Measurements from ENCODE around the gene FOXO3.

Gene FOXO3

GRCh38 chr6:108550256-108550655 lies 10.5 kb upstream of the FOXO3 start:
- no peak for DNase-seq

GRCh38 chr6:108555399-108556052 lies 5.2 kb upstream of the FOXO3 start:
- DNase-seq = no peak

- DNase-seq = no peak
Observed at GRCh38 chr6:108556250-108556649, 4.5 kb upstream of the FOXO3 start.

GRCh38 chr6:108556866-108557493 lies 3.7 kb upstream of the FOXO3 start:
- no peak for DNase-seq

- peak; percentile 93 for DNase-seq
Observed at GRCh38 chr6:108557494-108558371, 3.0 kb upstream of the FOXO3 start.

- DNase-seq = peak; percentile 91
Observed at GRCh38 chr6:108558372-108559096, 2.2 kb upstream of the FOXO3 start.

DNA sequence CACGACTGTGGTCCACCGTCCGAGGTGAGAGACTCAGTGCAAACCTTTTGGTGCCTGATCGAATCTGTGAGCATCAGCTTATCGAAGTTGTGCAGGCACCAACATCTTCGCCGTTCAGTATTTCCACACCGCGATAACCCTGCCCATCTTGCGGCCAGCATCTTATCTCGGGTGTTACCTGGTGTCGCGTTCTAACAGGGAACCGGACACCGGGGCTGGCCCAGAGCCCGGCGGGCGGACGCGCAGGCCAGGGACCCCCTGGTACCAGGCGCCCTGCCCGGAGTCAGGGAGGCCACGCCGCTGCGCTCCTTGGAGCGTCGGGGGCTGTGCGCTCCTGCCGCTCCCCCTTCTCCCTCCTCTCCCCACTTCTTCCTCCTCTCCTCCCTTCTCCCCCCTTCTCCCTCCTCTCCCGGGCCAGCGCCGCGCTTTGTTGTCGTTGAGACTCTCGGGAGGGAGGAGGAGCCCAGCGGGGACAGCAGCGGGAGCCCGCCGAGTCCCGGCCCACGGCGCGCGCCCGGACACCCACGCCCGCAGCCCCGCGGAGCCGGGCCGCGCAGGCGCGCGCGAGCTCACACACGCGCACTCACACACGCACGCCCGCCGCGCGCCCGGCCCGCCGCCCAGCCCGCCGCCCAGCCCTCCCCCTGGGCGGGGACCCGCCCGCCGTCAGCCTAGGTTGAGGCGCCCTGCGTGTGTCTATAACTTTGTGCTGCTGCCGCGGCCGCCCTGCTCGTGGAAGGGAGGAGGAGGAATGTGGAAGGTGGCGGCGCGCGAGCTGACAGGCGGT lies 1.4 kb upstream of the FOXO3 start:
- peak; percentile 94 for DNase-seq

DNA sequence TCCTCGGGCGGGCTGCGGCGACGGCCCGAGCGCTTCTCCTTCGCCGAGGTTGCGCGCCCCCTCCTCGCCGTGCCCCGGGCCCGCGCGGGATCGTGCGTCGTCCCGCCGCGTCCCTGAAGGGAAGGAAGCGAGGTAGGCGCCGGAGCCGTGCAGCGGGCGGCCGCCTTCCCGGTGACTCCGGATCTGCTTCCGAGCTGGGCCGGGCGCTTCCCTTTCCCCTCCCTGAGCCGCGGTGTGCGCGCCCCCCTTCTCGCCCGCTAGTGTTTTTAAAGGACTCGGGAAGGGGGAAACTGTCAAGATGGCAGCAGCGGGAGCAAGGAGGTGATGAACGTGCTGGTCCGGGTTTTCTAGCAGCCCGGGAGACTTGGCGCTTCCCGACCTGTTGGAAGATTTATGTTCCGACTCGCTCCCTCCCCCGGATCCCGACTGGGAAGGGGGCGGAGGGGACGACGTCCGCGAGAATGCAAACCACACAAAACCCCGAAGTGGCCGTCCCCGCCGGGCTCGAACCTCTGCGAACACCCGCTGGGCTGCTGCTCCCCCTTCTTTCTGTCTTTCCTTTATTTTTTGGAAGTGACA lies 744 bp upstream of the FOXO3 start:
- peak; percentile 99 for DNase-seq

DNA sequence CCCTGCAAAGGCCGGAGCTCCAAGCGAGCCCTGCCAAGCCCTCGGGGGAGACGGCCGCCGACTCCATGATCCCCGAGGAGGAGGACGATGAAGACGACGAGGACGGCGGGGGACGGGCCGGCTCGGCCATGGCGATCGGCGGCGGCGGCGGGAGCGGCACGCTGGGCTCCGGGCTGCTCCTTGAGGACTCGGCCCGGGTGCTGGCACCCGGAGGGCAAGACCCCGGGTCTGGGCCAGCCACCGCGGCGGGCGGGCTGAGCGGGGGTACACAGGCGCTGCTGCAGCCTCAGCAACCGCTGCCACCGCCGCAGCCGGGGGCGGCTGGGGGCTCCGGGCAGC lies 561 bp downstream of the FOXO3 start:
- peak; percentile 65 for DNase-seq

DNA sequence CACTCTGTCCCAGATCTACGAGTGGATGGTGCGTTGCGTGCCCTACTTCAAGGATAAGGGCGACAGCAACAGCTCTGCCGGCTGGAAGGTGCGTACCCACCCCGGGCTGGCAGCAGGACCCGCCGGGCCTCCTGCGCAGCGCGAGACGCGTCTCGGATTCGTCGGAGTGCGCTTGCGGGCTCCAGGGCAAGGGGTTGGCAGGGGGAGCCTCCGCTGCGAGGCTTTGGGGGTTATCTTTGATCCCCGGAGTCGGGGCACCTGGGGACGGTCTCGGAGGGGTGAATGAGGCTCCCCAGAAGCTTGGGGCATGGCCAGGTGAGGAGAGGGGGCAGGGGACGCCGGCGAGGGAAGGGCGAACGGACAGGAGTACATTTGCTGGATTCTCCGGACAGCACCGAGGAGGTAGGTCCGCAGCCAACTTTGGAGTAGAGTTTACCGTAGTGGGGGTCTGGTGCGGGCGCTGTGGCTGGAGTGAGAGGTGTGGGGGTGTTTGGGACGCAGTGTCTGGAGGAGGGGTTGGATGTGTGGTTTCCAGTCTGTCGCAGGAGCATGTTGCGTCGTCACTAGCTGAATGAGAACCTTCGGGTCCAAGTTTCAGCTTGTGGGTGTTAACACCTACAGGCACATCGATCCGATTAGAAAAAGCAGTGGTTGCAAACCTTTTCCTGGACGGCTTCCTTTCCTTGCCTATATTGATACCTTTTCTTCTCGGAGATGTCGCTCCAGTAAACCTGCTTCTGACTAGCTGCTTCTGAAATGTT lies 1.2 kb downstream of the FOXO3 start:
- peak; percentile 79 for DNase-seq

- DNase-seq = peak; percentile 69
Observed at GRCh38 chr6:108562503-108562993, 1.8 kb downstream of the FOXO3 start.

- DNase-seq = no peak
Observed at GRCh38 chr6:108563292-108563691, 2.6 kb downstream of the FOXO3 start.

- no peak for DNase-seq
Observed at GRCh38 chr6:108564178-108564577, 3.5 kb downstream of the FOXO3 start.

- DNase-seq = no peak
Observed at GRCh38 chr6:108565091-108565766, 4.5 kb downstream of the FOXO3 start.

- DNase-seq = no peak
Observed at GRCh38 chr6:108565893-108566292, 5.2 kb downstream of the FOXO3 start.

DNA sequence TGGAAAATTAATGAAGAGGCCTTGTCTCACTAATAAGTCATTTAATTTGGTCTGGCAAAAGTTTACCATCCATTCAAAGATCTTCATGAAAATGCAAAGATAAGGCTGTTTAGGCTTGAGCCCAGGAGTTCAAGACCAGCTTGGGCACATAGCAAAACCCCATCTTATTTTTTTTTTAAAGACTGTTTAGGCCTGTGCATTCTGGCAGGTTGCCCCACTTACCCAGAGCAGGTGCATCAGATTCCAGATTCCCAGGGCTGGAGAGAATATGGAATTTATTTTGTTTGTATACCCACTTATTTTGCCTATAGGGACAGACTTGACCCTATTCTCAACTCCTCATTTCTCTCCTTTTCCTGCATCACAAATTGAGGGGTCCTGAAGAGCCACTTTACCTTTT lies 5.7 kb downstream of the FOXO3 start:
- no peak for DNase-seq

GRCh38 chr6:108568101-108568500 lies 7.4 kb downstream of the FOXO3 start:
- DNase-seq = no peak

DNA sequence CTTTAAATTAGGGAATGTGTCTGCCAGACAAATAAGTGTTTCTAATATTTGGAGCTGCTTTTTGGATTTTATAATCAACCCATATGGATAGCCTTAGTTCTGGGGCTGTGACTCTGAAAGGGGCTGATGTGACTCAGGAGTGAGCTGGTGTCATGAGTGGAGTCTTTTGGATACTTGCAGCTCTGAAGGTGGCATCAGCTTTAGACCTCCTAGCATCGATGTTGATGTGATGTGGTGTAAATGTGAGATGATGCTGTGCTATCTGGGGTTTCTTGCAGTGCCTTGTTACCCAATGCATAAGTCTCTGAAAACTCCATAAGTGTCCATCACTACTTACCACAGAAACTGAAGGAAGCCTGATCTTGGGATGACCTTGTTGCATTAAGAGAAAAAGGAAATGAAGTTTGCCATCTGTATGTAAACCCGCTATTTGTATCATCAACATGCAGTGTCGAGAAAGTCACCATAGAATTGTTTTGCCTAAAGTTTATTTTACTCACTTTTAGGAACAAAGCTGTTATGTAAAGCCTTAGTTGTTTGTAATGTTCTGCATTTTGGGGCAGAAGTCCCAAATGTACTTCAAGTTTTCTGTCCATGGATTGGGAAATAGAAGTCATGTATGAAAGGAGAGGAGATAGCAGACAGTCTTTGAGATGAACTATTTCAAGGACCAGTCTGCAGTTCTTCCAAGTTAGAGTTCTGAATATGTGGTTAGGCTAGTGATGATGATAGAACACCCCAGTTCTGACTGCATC lies 8.0 kb downstream of the FOXO3 start:
- no peak for DNase-seq

DNA sequence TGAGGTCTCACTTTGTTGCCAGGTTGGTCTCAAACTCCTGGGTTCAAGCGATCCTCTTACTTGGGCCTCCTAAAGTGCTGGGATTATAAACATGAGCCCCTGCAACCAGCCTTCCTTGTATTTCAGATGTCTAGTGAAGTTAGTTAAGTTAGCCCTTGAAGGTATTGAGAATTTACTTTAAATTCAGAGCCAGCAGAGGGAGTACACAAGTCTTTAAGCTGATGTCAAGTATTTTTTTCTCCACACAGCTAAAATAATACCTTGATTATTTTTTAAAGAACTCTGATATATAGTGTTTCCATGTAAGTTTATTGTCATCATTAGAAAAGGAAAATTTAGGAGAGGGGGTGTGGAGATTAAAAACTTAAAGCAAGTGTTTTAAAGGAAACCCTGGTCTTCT lies 9.8 kb downstream of the FOXO3 start:
- DNase-seq = no peak

All from right kidney (tissue), 1 donor.